Mesenchymal stem cell (in vitro differentiated cells and primary cell): ENCODE results near the gene BLVRB.
"Not testable (repeated sequence)": the region's sequence is repeated elsewhere in the genome, so short reads cannot be mapped to it uniquely, and the experiment has no call there.

Experiments used
- DNase-seq: peaks from one replicate; pipeline ENCODE4 v3.0.0-alpha.2; 2013
- H2AFZ ChIP-seq: one replicate; pipeline ENCODE4 v1.6.1; 2013; ENCODE audit warnings: low read depth, mild to moderate bottlenecking, control low read depth, inconsistent platforms, low read length, moderate library complexity
- H2AK5ac ChIP-seq: 2 replicates; pipeline ENCODE4 v1.6.1; 2013; ENCODE audit warnings: low read length, moderate library complexity, mild to moderate bottlenecking, inconsistent platforms; ENCODE audit not compliant: severe bottlenecking
- H2BK120ac ChIP-seq: one replicate; pipeline ENCODE4 v1.6.1; 2013; ENCODE audit warnings: low read depth, mild to moderate bottlenecking, inconsistent platforms, low read length, moderate library complexity
- H2BK12ac ChIP-seq, 2 experiments: one replicate each; pipeline ENCODE4 v1.6.1; 2013; ENCODE audit warnings: inconsistent platforms in 2 of 2, low read length in 2 of 2, mild to moderate bottlenecking in 2 of 2, moderate library complexity in 2 of 2, control low read depth in 1 of 2
- H2BK15ac ChIP-seq: one replicate; pipeline ENCODE4 v1.6.1; 2013; ENCODE audit warnings: mild to moderate bottlenecking, low read depth, inconsistent platforms; ENCODE audit not compliant: poor library complexity, severe bottlenecking
- H2BK5ac ChIP-seq: 2 replicates; pipeline ENCODE4 v1.6.1; 2013; ENCODE audit warnings: low read depth, mild to moderate bottlenecking, low read length, control low read depth, inconsistent platforms; ENCODE audit not compliant: poor library complexity, severe bottlenecking
- H3K14ac ChIP-seq, 2 experiments: one replicate each; pipeline ENCODE4 v1.6.1; 2013; ENCODE audit warnings: inconsistent platforms in 2 of 2, low read length in 2 of 2, control low read depth in 1 of 2, mild to moderate bottlenecking in 1 of 2, moderate library complexity in 1 of 2
- H3K18ac ChIP-seq, 2 experiments: one replicate each; pipeline ENCODE4 v1.6.1; 2013; ENCODE audit warnings: inconsistent platforms in 2 of 2, low read length in 2 of 2, control low read depth in 1 of 2, low read depth in 1 of 2, mild to moderate bottlenecking in 1 of 2
- H3K23ac ChIP-seq, 2 experiments: one replicate each; pipeline ENCODE4 v1.6.1; 2013; ENCODE audit warnings: inconsistent platforms in 2 of 2, low read length in 2 of 2, mild to moderate bottlenecking in 2 of 2, moderate library complexity in 2 of 2, control low read depth in 1 of 2
- H3K27ac ChIP-seq: 2 replicates; pipeline ENCODE4 v1.5.1; 2013; ENCODE audit warnings: mild to moderate bottlenecking, moderate library complexity, low read length, control low read depth, inconsistent platforms; ENCODE audit not compliant: poor library complexity, severe bottlenecking
- H3K27me3 ChIP-seq, 2 experiments: 2 replicates each; pipeline versions ENCODE4 v1.6.1 to v1.7.0; 2013; ENCODE audit warnings: low read length in 2 of 2, mild to moderate bottlenecking in 2 of 2, moderate library complexity in 2 of 2, control low read depth in 1 of 2, inconsistent platforms in 1 of 2; ENCODE audit not compliant: control insufficient read depth in 1 of 2, insufficient read depth in 1 of 2
- H3K36me3 ChIP-seq, 2 experiments: 2 replicates each; pipeline versions ENCODE4 v1.6.1 to v1.7.0; 2013; ENCODE audit warnings: low read length in 2 of 2, control low read depth in 1 of 2, inconsistent platforms in 1 of 2, low read depth in 1 of 2, mild to moderate bottlenecking in 1 of 2; ENCODE audit not compliant: insufficient read depth in 2 of 2, control insufficient read depth in 1 of 2
- H3K4ac ChIP-seq, 2 experiments: one replicate each; pipeline ENCODE4 v1.6.1; 2013; ENCODE audit warnings: inconsistent platforms in 2 of 2, low read length in 2 of 2, mild to moderate bottlenecking in 2 of 2, moderate library complexity in 2 of 2, control low read depth in 1 of 2, low read depth in 1 of 2
- H3K4me1 ChIP-seq: 2 replicates; pipeline ENCODE4 v1.6.1; 2013; ENCODE audit warnings: low read depth, low read length, control low read depth; ENCODE audit not compliant: control insufficient read depth, insufficient read depth
- H3K4me2 ChIP-seq: 2 replicates; pipeline ENCODE4 v1.6.1; 2013; ENCODE audit warnings: low read length, mild to moderate bottlenecking, inconsistent platforms; ENCODE audit not compliant: poor library complexity, severe bottlenecking
- H3K4me3 ChIP-seq, 2 experiments: 2 replicates each; pipeline versions ENCODE4 v1.5.1 to v1.7.0; 2013; ENCODE audit warnings: low read length in 2 of 2, mild to moderate bottlenecking in 2 of 2, control low read depth in 1 of 2, low read depth in 1 of 2; ENCODE audit not compliant: insufficient read depth in 1 of 2
- H3K79me1 ChIP-seq: replicated peaks from 2 replicates; pipeline ENCODE4 v1.6.1; 2013; ENCODE audit warnings: mild to moderate bottlenecking, control low read depth, low read length, inconsistent platforms; ENCODE audit not compliant: poor library complexity, severe bottlenecking
- H3K9ac ChIP-seq: 2 replicates; pipeline ENCODE4 v1.7.0; 2013; ENCODE audit warnings: mild to moderate bottlenecking, low read length, moderate library complexity
- H3K9me3 ChIP-seq: 2 replicates; pipeline ENCODE4 v1.7.0; 2013; ENCODE audit warnings: mild to moderate bottlenecking, low read length; ENCODE audit not compliant: control insufficient read depth
- H4K8ac ChIP-seq: one replicate; pipeline ENCODE4 v1.6.1; 2013; ENCODE audit warnings: inconsistent platforms, mild to moderate bottlenecking, low read length, moderate library complexity
- H4K91ac ChIP-seq: one replicate; pipeline ENCODE4 v1.6.1; 2013; ENCODE audit warnings: mild to moderate bottlenecking, low read length, inconsistent platforms
- WGBS: methylation state at CpG from one replicate; pipeline ENCODE4 v1.1.7; 2013; ENCODE audit warnings: mixed read lengths; 5-methylcytosine and 5-hydroxymethylcytosine counted together

BLVRB gene

GRCh38 chr19:40489882-40490230 is 24.3 kb upstream of the BLVRB start:
- Histone ChIP-seq H3K4ac (no peak overlapping the region), H4K8ac (no peak overlapping the region), H2AFZ (no peak overlapping the region), H2BK120ac (no peak overlapping the region), H3K4me2 (no peak overlapping the region), H4K91ac (no peak overlapping the region), H3K9me3 (no peaks in the 10 kb centered on the region), H2BK15ac (no peak overlapping the region), H3K4me3 (no peak overlapping the region), H3K79me1 (no peaks in the 10 kb centered on the region), H2BK5ac (no peak overlapping the region), H2BK12ac (no peak overlapping the region), H3K9ac (no peak overlapping the region), H2AK5ac (no peak overlapping the region), H3K23ac (no peak overlapping the region), H3K36me3 (no peaks in the 10 kb centered on the region), H3K27me3 (peaks cover 28 to 29% of the 10 kb centered on the region in 2 experiments), H3K14ac (no peak overlapping the region), H3K18ac (no peak overlapping the region), H3K27ac (no peak overlapping the region), H3K4me1 (peaks cover 4% of the 10 kb centered on the region)
- 89% methylated on average over 25 of the region's 25 CpGs for WGBS
- DNase-seq, result no peak

DNA sequence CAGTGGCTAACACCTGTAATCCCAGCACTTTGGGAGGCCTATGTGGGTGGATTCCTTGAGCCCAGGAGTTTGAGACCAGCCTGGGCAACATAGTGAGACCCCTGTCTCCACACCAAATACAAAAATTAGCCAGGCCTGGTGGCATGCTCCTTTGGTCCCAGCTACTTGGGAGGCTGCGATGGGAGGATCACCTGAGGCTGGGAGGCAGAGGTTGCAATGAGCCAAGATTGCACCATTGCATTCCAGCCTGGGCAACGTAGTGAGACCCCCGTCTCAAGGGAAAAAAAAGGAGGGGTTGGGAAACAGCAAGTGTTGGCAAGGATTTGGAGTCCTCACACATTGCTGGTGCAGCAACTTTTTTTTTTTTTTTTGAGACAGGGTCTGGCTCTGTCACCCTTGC is 20.5 kb upstream of the BLVRB start:
- Histone ChIP-seq H3K4me2 (no peak overlapping the region), H3K23ac (no peak overlapping the region), H2BK12ac (no peak overlapping the region), H3K14ac (no peak overlapping the region), H2BK5ac (no peak overlapping the region), H2BK15ac (no peak overlapping the region), H3K36me3 (no peaks in the 10 kb centered on the region), H3K4ac (no peak overlapping the region), H4K8ac (no peak overlapping the region), H3K4me3 (no peak overlapping the region), H3K18ac (no peak overlapping the region), H2AK5ac (no peak overlapping the region), H3K9ac (no peak overlapping the region), H3K9me3 (no peaks in the 10 kb centered on the region), H2BK120ac (no peak overlapping the region), H3K27ac (no peak overlapping the region), H3K27me3 (peaks cover 10% of the 10 kb centered on the region in 2 experiments), H3K4me1 (peaks cover 4% of the 10 kb centered on the region), H2AFZ (no peak overlapping the region), H3K79me1 (no peaks in the 10 kb centered on the region), H4K91ac (no peak overlapping the region)
- 84% methylated on average over 3 of the region's 3 CpGs for WGBS
- no peak for DNase-seq

GRCh38 chr19:40475878-40476644 is 10.5 kb upstream of the BLVRB start:
- H3K9ac ChIP-seq, H3K27me3 ChIP-seq, H2BK120ac ChIP-seq, DNase-seq, H4K8ac ChIP-seq, H3K14ac ChIP-seq, H2BK15ac ChIP-seq, H3K4ac ChIP-seq, H2BK12ac ChIP-seq, H3K18ac ChIP-seq, H3K4me3 ChIP-seq, H3K36me3 ChIP-seq, H3K23ac ChIP-seq, H3K9me3 ChIP-seq, H2AFZ ChIP-seq, H4K91ac ChIP-seq, H3K4me2 ChIP-seq, H2BK5ac ChIP-seq, H3K27ac ChIP-seq, H3K4me1 ChIP-seq, H2AK5ac ChIP-seq, H3K79me1 ChIP-seq: not testable (repeated sequence)
- WGBS, result 99% methylated on average over 15 of the region's 15 CpGs

DNA sequence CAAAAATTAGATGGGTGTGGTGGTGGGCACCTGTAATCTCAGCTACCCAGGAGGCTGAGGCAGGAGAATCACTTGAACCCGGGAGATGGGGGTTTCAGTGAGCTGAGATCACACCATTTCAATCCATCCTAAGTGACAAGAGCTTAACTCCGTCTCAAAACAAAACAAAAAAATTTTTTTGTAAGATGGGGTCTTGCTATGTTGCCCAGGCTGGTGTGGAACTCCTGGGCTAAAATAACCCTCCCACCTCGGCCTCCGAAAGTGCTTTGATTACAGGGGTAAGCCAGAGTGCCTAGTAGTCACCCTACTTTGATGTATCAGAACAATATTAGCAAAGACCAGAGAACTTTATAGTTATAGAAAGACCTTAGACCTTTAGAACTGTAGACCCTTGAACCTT is 9.2 kb upstream of the BLVRB start:
- no peak overlapping the region for H3K4ac ChIP-seq
- H3K4me3 ChIP-seq, result no peak overlapping the region
- no peak overlapping the region for H2BK120ac ChIP-seq
- peaks cover 0 to 3% of the 10 kb centered on the region in 2 experiments for H3K27me3 ChIP-seq
- no peak overlapping the region for H2BK5ac ChIP-seq
- H3K36me3 ChIP-seq, result no peaks in the 10 kb centered on the region
- no peak overlapping the region for H4K8ac ChIP-seq
- no peaks in the 10 kb centered on the region for H3K9me3 ChIP-seq
- no peak overlapping the region for H2AFZ ChIP-seq
- no peak overlapping the region for H3K9ac ChIP-seq
- H3K27ac ChIP-seq, result no peak overlapping the region
- 100% methylated on average over 1 of the region's 4 CpGs for WGBS
- no peaks in the 10 kb centered on the region for H3K79me1 ChIP-seq
- no peak overlapping the region for H3K4me2 ChIP-seq
- H3K4me1 ChIP-seq, result no peaks in the 10 kb centered on the region
- no peak overlapping the region for H2BK15ac ChIP-seq
- H2AK5ac ChIP-seq, result no peak overlapping the region
- H3K18ac ChIP-seq, result no peak overlapping the region
- no peak for DNase-seq
- no peak overlapping the region for H4K91ac ChIP-seq
- H3K14ac ChIP-seq, result no peak overlapping the region
- H3K23ac ChIP-seq, result no peak overlapping the region
- no peak overlapping the region for H2BK12ac ChIP-seq
